Urothelium cell line (cell line): Measurements from ENCODE around the gene MYH7.

Experiments used
- DNase-seq: peaks from one replicate; pipeline ENCODE4 v3.0.0; 2011; ENCODE audit warnings: low spot score, mixed read lengths
- FAIRE-seq: peaks from 2 replicates; lab custom pipeline; 2011; peaks lifted over from hg19 to GRCh38; lab: Jason Lieb, UNC

Gene MYH7

DNA sequence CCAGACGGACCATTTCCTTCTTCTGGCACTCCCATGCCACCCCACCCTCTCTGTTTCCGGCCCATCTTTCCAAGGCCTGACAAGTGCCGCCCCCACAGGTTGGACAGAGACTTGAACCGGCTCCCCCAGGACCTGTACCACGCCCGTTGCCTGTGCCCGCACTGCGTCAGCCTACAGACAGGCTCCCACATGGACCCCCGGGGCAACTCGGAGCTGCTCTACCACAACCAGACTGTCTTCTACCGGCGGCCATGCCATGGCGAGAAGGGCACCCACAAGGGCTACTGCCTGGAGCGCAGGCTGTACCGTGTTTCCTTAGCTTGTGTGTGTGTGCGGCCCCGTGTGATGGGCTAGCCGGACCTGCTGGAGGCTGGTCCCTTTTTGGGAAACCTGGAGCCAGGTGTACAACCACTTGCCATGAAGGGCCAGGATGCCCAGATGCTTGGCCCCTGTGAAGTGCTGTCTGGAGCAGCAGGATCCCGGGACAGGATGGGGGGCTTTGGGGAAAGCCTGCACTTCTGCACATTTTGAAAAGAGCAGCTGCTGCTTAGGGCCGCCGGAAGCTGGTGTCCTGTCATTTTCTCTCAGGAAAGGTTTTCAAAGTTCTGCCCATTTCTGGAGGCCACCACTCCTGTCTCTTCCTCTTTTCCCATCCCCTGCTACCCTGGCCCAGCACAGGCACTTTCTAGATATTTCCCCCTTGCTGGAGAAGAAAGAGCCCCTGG is 59.8 kb downstream of the MYH7 start:
- DNase-seq (no peak), FAIRE-seq (no peak)

DNA sequence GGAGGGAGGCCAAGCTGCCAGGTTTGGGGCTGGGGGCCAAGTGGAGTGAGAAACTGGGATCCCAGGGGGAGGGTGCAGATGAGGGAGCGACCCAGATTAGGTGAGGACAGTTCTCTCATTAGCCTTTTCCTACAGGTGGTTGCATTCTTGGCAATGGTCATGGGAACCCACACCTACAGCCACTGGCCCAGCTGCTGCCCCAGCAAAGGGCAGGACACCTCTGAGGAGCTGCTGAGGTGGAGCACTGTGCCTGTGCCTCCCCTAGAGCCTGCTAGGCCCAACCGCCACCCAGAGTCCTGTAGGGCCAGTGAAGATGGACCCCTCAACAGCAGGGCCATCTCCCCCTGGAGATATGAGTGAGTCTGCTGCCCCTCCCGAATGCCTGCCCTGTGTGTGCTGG is 62.4 kb downstream of the MYH7 start:
- DNase-seq (no peak), FAIRE-seq (no peak)

DNA sequence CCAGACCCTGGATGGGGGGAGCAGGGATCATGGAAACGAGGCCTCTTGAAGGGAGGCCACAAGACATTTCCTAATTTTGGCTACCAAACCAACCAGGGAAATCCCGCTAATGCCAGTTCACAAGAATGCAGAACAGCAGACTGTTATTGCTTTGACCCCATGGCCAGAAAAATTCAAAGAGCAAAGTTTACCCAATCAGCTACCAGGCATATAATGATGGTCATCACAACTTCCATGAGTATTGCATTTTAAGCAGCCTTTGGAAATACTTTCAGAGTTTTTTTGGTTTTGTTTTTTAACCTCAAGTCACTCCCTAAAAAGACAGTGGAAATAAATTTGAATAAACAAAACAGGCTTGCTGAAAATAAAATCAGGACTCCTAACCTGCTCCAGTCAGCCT is 63.0 kb downstream of the MYH7 start, which contains the start of gene IL25:
TSS of gene IL25 (plus strand) at position 301 of the 400 bp plus-strand sequence.
- no peak for FAIRE-seq
- DNase-seq = no peak

DNA sequence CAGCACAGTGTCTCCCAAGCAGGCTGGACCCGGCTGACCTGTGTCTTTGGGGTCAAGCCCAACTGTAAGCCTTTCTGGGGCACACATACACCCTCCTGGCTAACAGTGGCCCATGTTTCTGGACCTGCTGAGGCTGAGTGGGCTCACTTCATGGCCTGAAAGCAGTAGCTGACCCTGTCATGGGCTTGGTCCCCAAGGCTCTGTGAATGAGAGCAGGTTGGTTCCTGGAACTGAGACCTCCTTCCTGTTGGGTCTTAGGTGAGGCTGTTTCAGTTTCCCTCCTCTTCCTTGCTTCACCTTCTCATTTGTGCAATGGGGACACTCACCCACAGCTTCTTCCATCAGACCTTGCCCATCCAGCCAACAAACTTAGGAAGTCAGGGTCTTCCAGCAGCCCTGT is 63.6 kb downstream of the MYH7 start:
- FAIRE-seq (no peak), DNase-seq (no peak)

DNA sequence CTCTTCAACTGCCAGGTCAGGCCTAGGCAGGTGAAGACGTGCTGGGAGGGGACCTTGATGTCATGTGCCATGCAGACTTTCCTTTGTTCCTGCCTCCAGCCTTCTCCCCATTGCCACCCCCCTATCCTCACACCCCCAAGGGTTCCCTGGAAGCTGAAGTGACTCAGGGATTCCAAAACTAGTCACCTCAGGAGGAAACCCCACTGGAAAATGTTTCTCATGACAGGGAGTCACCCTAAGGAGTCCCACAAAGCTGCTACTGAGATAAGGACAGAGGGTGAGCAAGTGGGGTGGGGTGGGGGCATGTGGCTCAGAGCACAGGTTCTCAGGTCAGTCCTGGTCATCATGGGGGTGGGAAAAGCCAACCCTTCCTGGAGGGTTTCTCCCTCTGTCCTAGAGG is 65.2 kb downstream of the MYH7 start:
- FAIRE-seq (no peak), DNase-seq (no peak)

DNA sequence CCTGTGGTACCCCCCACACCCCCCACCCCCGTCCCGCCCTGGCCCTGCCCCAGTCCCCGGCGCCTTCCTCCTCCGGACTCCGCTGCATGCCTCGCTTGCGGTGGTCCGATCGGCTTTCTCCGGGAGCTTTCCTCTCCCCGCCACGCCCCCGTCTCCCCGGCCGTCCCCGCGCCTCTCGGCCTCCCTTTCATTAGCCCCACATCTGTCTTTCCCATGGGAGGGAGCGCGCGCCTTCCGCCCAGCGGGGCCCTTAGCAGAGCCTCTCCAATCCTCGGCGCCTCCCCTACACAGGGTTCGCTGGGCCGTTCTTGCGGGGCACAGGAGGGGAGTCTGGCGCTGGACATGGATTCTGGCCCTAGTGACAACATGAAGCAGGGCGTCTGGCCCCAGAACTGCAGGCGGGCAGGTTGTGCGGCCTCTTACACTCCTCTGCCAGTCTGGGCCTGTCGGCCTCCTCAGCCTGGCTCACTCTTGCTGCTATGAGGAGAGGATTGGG is 69.0 kb downstream of the MYH7 start:
- FAIRE-seq = no peak
- DNase-seq = no peak

DNA sequence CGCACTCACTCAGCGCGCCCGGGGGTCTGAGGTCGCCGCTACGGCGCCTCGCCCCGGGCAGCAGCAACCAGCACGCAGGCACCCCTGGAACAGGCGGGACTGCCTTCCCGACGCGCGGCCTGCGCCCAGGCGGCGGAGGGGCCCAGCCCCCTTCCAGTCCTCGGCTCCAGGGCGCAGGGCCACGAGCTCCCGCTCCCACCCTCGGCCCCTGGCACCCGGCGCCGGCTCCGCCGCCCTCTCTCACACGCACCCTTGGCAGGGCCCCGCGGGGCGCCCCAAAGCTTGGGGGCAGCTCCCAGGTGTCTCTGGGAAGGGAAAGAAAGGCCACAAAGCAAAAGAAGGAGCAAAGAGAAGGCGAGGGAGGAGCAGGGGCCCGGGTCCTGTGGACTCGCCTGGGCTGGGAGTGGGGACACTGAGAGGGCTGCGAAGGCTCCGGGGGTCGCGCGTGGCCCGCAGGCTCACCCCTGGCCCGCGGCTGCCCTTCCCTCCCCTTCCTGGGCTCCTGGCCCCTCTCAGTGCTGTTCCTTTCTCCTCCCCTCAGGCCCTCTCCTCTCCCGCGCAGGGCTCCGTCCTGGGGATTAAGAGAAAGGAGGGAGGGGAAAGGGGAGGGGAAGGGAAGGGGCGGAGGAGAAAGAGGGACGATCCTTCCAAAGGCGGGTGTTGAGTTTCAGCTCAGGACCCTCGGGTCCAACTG is 69.6 kb downstream of the MYH7 start:
- DNase-seq = no peak
- FAIRE-seq = no peak

DNA sequence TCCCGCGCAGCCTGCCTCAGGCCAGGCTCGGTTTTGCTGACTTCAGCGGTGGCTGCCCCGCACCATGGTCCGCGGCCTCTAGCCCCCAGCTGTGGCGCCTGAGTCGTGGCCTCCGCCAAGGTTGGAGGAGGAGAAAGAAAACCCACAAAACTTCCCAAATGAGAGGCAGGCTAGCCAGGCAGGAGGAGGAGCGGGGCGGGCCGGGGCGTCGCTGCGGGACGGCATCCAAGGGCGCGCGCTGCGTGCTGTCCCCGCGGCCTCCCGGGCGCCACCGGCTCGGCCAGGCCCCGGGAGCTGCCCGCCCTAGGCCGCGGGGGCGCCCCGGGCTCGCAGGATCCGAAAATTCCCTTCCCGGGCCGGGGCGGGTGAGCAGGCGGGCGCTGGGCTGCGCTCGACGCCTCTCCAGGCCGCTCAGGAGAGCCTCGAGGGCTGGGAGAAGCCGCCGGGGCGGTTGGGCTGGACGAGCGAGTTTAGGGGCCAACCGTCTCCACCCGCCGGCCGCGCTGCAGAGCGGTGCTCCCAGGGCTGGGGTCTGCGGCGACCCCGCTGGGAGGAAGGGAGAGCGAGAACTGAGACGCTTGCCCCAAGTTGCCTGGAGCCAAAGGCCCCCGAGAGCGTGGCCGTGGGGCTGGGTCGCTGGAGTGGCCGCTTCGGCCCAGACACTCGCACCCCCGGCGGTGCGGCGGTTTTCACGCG is 70.3 kb downstream of the MYH7 start, which contains the start of gene EFS:
TSS of gene EFS (minus strand) at position 137 of the 696 bp plus-strand sequence. CDS start 147 bp downstream, outside the sequence.
- FAIRE-seq = no peak
- DNase-seq = no peak

DNA sequence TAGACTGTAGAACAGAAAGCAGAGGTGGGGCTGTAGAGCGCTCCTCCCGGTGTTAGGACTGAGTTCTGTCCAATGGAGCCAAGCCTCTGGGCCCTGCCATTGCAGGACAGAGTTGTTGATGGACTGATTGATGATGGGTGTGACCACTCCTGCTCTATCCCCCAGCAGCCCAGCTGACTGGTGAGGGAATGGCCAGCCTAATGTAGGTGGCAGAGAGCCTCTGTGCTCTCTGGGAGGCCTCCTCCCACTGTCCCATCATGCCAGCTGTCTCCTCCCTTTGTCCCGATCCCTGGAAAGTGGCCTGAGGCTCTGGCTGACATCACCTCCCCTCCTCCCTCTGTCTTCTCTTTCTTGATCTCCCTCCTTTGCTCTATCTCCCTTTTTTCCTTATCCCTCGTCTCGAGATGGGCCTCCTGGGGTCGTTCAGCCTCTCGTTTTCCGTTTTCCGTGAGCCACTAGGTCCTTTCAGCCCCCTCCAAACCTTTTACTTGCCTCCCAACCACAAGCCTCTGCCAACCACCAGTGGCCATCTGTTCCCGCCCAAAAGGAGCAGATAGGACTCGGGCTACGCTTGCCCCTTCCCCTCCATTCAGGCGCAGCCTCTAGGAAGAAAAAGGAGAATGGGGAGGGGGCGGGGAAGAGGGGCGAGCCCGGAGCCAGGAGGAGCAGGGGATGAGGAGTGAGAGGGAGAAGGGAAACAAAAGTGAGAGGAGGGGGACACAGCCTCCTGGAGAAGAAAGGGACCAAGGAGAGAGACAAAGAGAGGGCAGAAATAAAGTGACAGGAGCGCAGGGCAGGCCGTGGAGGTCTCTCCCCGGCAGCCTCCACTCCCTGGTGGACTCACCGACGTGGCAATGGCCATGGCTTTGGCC is 71.1 kb downstream of the MYH7 start:
- DNase-seq = no peak
- FAIRE-seq = no peak
